Smooth muscle cell (in vitro differentiated cells): ENCODE measurements around the gene RAP1B. TPM values are rescaled to one million over a fixed set of nuclear protein-coding genes. Genes with fewer than 3 reads are reported as not detected.
A peak's percentile ranks its signal among the peaks of the same experiment; 100 is the strongest.

Experiments
- DNase-seq: peaks from one replicate; lab custom pipeline; 2025; ENCODE audit not compliant: unreplicated experiment; lab: John Stamatoyannopoulos, UW
- H2AFZ ChIP-seq: fragments of 200-600 bp; sonication (generic); 2 replicates; pipeline ENCODE4 v1.6.0; 2016; ENCODE audit warnings: antibody characterized with exemption, low read depth, mild to moderate bottlenecking
- H3F3A ChIP-seq: fragments of 200-600 bp; sonication (generic); 2 replicates; pipeline ENCODE4 v1.6.0; 2017; ENCODE audit warnings: antibody characterized with exemption, low read depth
- H3K27ac ChIP-seq: fragments of 200-600 bp; sonication (generic); 2 replicates; pipeline ENCODE4 v1.5.1; 2016; ENCODE audit warnings: low read depth, mild to moderate bottlenecking
- H3K27me3 ChIP-seq: fragments of 200-600 bp; sonication (generic); 2 replicates; pipeline ENCODE4 v1.6.1; 2016; ENCODE audit warnings: low read depth, mild to moderate bottlenecking
- H3K36me3 ChIP-seq: fragments of 200-600 bp; sonication (generic); 2 replicates; pipeline ENCODE4 v1.5.1; 2016; ENCODE audit warnings: low read depth
- H3K4me1 ChIP-seq: fragments of 200-600 bp; sonication (generic); 2 replicates; pipeline ENCODE4 v1.5.1; 2016; ENCODE audit warnings: low read depth
- H3K4me2 ChIP-seq: fragments of 200-600 bp; sonication (generic); 2 replicates; pipeline ENCODE4 v1.6.0; 2016; ENCODE audit warnings: mild to moderate bottlenecking
- H3K4me3 ChIP-seq: fragments of 200-600 bp; sonication (generic); 2 replicates; pipeline ENCODE4 v1.5.1; 2016; ENCODE audit warnings: mild to moderate bottlenecking
- H3K79me2 ChIP-seq: fragments of 200-600 bp; sonication (generic); 2 replicates; pipeline ENCODE4 v1.6.0; 2016; ENCODE audit warnings: low read depth, mild to moderate bottlenecking
- H3K9ac ChIP-seq: fragments of 200-600 bp; sonication (generic); 2 replicates; pipeline ENCODE4 v1.6.0; 2016; ENCODE audit warnings: low read depth
- H3K9me3 ChIP-seq: fragments of 200-600 bp; sonication (generic); replicated peaks from 2 replicates; pipeline ENCODE4 v1.5.1; 2016; ENCODE audit warnings: low read depth
- H4K20me1 ChIP-seq: fragments of 200-600 bp; sonication (generic); 2 replicates; pipeline ENCODE4 v1.6.0; 2016; ENCODE audit warnings: low read depth
- WGBS: methylation state at CpG from one replicate; pipeline ENCODE4 v1.1.7; 2016; ENCODE audit warnings: low lambda C conversion rate; 5-methylcytosine and 5-hydroxymethylcytosine counted together
- polyA plus RNA-seq: library from polyadenylated mRNA; unstranded; fragments of >200 nt; fragmentation: Nextera tagmentation; extraction: Ambion mirVana; gene quantifications from 2 replicates; pipeline ENCODE4 v1.2.1, GENCODE V29; 2016
- total RNA-seq: library from RNA; depleted of rRNA; stranded (reverse); fragments of >200 nt; gene quantifications from 2 replicates; pipeline ENCODE4 v1.2.3, GENCODE V29; 2014
- TF ChIP-seq, protein P1 (sequence below): fragments of 200-600 bp; sonication (generic); IDR thresholded peaks from 2 replicates; pipeline ENCODE4 v1.5.1; 2017; ENCODE audit warnings: borderline replicate concordance, mild to moderate bottlenecking, antibody characterized with exemption; ENCODE audit not compliant: insufficient read depth, poor library complexity, severe bottlenecking

Gene RAP1B
- total and polyA plus RNA-seq, 2 experiments from 2014 or later = 236 to 275 TPM

DNA sequence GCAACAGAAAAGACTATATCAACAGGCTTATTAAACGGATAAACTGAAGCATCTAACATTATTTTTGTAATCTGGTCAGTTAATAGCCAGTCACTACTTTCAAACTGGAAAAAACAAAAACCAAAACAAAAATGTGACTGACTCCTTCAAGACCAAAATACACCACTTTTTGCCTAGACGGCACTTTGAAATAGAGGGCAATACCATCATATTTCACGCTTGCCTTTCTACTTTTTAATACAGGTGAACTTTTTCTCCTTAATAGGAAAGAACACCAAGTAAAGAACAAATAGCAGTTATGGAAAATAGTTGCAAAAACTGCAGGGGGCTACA lies 75.5 kb downstream of the RAP1B start:
- no peaks in the 10 kb centered on the region for H3K36me3 ChIP-seq
- 47% methylated on average over 3 of the region's 3 CpGs for WGBS
- TF ChIP-seq, protein P1, sequence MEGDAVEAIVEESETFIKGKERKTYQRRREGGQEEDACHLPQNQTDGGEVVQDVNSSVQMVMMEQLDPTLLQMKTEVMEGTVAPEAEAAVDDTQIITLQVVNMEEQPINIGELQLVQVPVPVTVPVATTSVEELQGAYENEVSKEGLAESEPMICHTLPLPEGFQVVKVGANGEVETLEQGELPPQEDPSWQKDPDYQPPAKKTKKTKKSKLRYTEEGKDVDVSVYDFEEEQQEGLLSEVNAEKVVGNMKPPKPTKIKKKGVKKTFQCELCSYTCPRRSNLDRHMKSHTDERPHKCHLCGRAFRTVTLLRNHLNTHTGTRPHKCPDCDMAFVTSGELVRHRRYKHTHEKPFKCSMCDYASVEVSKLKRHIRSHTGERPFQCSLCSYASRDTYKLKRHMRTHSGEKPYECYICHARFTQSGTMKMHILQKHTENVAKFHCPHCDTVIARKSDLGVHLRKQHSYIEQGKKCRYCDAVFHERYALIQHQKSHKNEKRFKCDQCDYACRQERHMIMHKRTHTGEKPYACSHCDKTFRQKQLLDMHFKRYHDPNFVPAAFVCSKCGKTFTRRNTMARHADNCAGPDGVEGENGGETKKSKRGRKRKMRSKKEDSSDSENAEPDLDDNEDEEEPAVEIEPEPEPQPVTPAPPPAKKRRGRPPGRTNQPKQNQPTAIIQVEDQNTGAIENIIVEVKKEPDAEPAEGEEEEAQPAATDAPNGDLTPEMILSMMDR = no peak
- no peaks in the 10 kb centered on the region for H4K20me1 ChIP-seq
- peak overlapping the region; percentile 92 for H3K27ac ChIP-seq
- H3K4me1 ChIP-seq = peaks cover 8% of the 10 kb centered on the region
- peak overlapping the region; percentile 45 for H2AFZ ChIP-seq
- H3K4me3 ChIP-seq = peak overlapping the region; percentile 73
- DNase-seq = no peak
- H3K79me2 ChIP-seq = peaks cover 15% of the 10 kb centered on the region
- H3K4me2 ChIP-seq = peak overlapping the region; percentile 79
- H3K9ac ChIP-seq = peak overlapping the region; percentile 82
- H3F3A ChIP-seq = peaks cover 3% of the 10 kb centered on the region
- no peaks in the 10 kb centered on the region for H3K27me3 ChIP-seq
- no peaks in the 10 kb centered on the region for H3K9me3 ChIP-seq

DNA sequence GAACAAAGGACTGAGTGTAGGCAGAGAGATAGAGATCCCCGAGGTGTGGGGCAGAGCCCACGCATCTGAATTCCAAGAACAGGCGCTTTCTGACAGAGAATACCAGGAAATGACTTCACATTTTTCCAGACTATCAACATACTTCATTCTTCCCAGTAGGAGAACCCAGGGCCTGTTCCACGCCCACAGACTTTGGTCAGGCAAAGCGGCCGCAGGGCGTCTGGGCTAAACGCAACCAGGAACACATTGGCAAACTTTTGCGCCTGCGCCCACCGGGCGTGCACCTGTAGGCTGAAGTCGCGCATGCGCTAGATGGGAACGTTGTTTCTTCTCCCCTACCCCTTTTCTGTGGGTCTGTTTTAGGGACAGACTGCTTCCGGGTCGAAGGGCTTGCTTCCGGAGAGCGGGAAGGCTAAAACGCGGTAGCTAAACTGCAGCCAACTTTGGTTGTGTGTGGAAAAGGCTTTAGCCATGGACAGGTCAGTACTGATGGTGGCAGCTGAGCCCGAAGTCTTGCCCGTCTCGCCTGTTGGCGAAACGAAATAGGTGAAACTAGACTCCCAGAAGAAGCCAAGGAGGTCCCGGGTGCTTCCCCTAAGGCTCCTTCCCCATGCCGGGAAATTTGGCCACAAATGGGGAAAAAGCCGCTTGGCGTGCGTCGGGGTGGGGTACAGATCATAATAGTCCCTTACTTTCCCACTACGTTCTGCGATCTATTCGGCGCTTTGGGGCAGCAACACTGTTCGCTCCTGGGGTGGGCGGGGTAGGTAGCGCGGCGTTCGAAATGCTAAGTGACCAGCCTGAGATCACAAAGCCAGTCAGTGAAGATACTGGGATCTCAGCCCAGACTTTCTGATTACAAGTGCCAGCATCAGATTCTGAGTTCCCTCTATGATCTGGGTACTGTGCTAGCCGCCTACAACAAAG lies 76.2 kb downstream of the RAP1B start, which contains the start of gene NUP107:
Gene NUP107, plus strand, starts transcription at position 384 of the 927 bp plus-strand sequence. Its CDS starts 88 bp downstream, at position 472.
- peak within 1 kb of the TSS; percentile 73 for H3K4me3 ChIP-seq
- H3K27ac ChIP-seq = peak within 1 kb of the TSS; percentile 92
- no peaks in the 10 kb centered on the region for H3K9me3 ChIP-seq
- H3K36me3 ChIP-seq = no peaks in the 10 kb centered on the region
- peak; percentile 87 for DNase-seq
- TF ChIP-seq, protein P1 = peak; percentile 18
- H3F3A ChIP-seq = peaks cover 3% of the 10 kb centered on the region
- H3K4me1 ChIP-seq = peaks cover 8% of the 10 kb centered on the region
- H3K9ac ChIP-seq = peak within 1 kb of the TSS; percentile 82
- no peaks in the 10 kb centered on the region for H3K27me3 ChIP-seq
- under 1% methylated on average over 44 of the region's 44 CpGs for WGBS
- peak within 1 kb of the TSS; percentile 85 for H2AFZ ChIP-seq
- H3K4me2 ChIP-seq = peak within 1 kb of the TSS; percentile 91
- H4K20me1 ChIP-seq = no peaks in the 10 kb centered on the region
- peaks cover 15% of the 10 kb centered on the region for H3K79me2 ChIP-seq

DNA sequence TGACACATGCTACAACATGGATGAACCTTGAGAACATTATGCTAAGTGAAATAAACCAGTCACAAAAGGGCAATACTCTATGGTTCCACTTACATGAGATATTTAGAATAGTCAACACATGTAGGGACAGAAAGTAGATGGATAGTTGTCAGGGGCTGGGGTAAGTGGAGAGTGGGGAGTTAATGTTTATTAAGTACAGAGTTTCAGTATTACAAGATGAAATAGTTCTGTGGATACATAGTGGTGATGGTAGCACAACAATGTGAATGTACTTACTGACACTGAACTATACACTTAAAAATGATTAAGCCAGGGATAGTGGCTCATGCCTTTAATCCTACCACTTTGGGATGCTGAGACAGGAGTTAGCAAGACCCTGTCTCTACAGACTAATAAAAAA lies 84.8 kb downstream of the RAP1B start:
- H3F3A ChIP-seq = no peaks in the 10 kb centered on the region
- no peak overlapping the region for H2AFZ ChIP-seq
- DNase-seq = no peak
- H4K20me1 ChIP-seq = no peaks in the 10 kb centered on the region
- H3K27me3 ChIP-seq = no peaks in the 10 kb centered on the region
- H3K4me2 ChIP-seq = no peak overlapping the region
- no peak overlapping the region for H3K9ac ChIP-seq
- peaks cover 13% of the 10 kb centered on the region for H3K36me3 ChIP-seq
- TF ChIP-seq, protein P1 = no peak
- H3K4me1 ChIP-seq = no peaks in the 10 kb centered on the region
- no peak overlapping the region for H3K27ac ChIP-seq
- no peaks in the 10 kb centered on the region for H3K79me2 ChIP-seq
- no peaks in the 10 kb centered on the region for H3K9me3 ChIP-seq
- no peak overlapping the region for H3K4me3 ChIP-seq
